SK-N-SH treated with all-trans-retinoic acid at 6 μM for 48 hours (cell line): ENCODE data around the gene SYPL1.

ENCODE experiments used
- ATAC-seq: fragments of 200-7000 bp; cut with Tn5 transposase; 3 replicates; pipeline ENCODE4 v1.9.1; 2020; ENCODE audit warnings: mild to moderate bottlenecking, moderate library complexity
- ARNTL ChIP-seq: fragments of 450-650 bp; formaldehyde crosslinking; IDR thresholded peaks from 2 replicates; pipeline ENCODE4 v1.5.0; 2020; ENCODE audit warnings: low read depth, mild to moderate bottlenecking, moderate library complexity, borderline replicate concordance
- BACH2 ChIP-seq: fragments of 250-450 bp; sonication (Bioruptor Pico); IDR thresholded peaks from 2 replicates; pipeline ENCODE4 v1.9.0; 2021; ENCODE audit warnings: mild to moderate bottlenecking, borderline replicate concordance
- CREB5 ChIP-seq: fragments of 250-450 bp; sonication (Bioruptor Pico); IDR thresholded peaks from 2 replicates; pipeline ENCODE4 v1.5.1; 2020; ENCODE audit warnings: low read depth, mild to moderate bottlenecking, moderate library complexity
- CSDC2 ChIP-seq: fragments of 250-450 bp; sonication (Bioruptor Pico); IDR thresholded peaks from 2 replicates; pipeline ENCODE4 v1.5.0; 2020; ENCODE audit warnings: mild to moderate bottlenecking, moderate library complexity
- CSRNP3 ChIP-seq: fragments of 250-450 bp; sonication (Bioruptor Pico); IDR thresholded peaks from 2 replicates; pipeline ENCODE4 v1.5.1; 2021; ENCODE audit warnings: mild to moderate bottlenecking, moderate library complexity
- ESRRG ChIP-seq: fragments of 250-450 bp; sonication (Bioruptor Pico); IDR thresholded peaks from 2 replicates; pipeline ENCODE4 v1.6.1; 2021; ENCODE audit warnings: mild to moderate bottlenecking
- GLIS3 ChIP-seq: fragments of 250-450 bp; sonication (Bioruptor Pico); IDR thresholded peaks from 2 replicates; pipeline ENCODE4 v1.5.0; 2020; ENCODE audit warnings: mild to moderate bottlenecking, moderate library complexity
- ISL1 ChIP-seq: fragments of 250-450 bp; sonication (Bioruptor Pico); IDR thresholded peaks from 2 replicates; pipeline ENCODE4 v2.1.2; 2022; ENCODE audit warnings: mild to moderate bottlenecking, moderate library complexity
- OSR1 ChIP-seq: fragments of 250-450 bp; sonication (Bioruptor Pico); IDR thresholded peaks from 2 replicates; pipeline ENCODE4 v1.8.0; 2022; ENCODE audit warnings: moderate library complexity, mild to moderate bottlenecking, inconsistent platforms
- PATZ1 ChIP-seq: fragments of 250-450 bp; sonication (Bioruptor Pico); IDR thresholded peaks from 2 replicates; pipeline ENCODE4 v1.8.0; 2020; ENCODE audit warnings: mild to moderate bottlenecking, moderate library complexity, borderline replicate concordance
- PPARA ChIP-seq: fragments of 250-450 bp; sonication (Bioruptor Pico); IDR thresholded peaks from 2 replicates; pipeline ENCODE4 v1.5.0; 2020; ENCODE audit warnings: mild to moderate bottlenecking, borderline replicate concordance
- SNAI2 ChIP-seq: fragments of 250-450 bp; sonication (Bioruptor Pico); IDR thresholded peaks from 2 replicates; pipeline ENCODE4 v1.5.0; 2020; ENCODE audit warnings: mild to moderate bottlenecking, moderate library complexity
- TCF4 ChIP-seq: fragments of 250-450 bp; sonication (Bioruptor Pico); IDR thresholded peaks from 2 replicates; pipeline ENCODE4 v1.8.0; 2021; ENCODE audit warnings: mild to moderate bottlenecking, moderate library complexity, borderline replicate concordance
- TOX ChIP-seq: fragments of 250-450 bp; sonication (Bioruptor Pico); IDR thresholded peaks from 2 replicates; pipeline ENCODE4 v1.8.0; 2021; ENCODE audit warnings: mild to moderate bottlenecking, moderate library complexity, borderline replicate concordance
- TSHZ2 ChIP-seq: fragments of 250-450 bp; sonication (Bioruptor Pico); IDR thresholded peaks from 2 replicates; pipeline ENCODE4 v1.5.0; 2020; ENCODE audit warnings: mild to moderate bottlenecking, moderate library complexity
- ZC3H10 ChIP-seq: fragments of 250-450 bp; sonication (Bioruptor Pico); IDR thresholded peaks from 2 replicates; pipeline ENCODE4 v1.5.1; 2021; ENCODE audit warnings: mild to moderate bottlenecking, moderate library complexity
- ZFP30 ChIP-seq: fragments of 450-650 bp; formaldehyde crosslinking; IDR thresholded peaks from 2 replicates; pipeline ENCODE4 v1.5.0; 2022; ENCODE audit warnings: mild to moderate bottlenecking, moderate library complexity
- ZNF565 ChIP-seq: fragments of 450-650 bp; formaldehyde crosslinking; conservative IDR thresholded peaks from 2 replicates; pipeline ENCODE4 v1.5.0; 2020; ENCODE audit warnings: low read depth, mild to moderate bottlenecking, moderate library complexity
- ZNF70 ChIP-seq: fragments of 450-650 bp; formaldehyde crosslinking; IDR thresholded peaks from 2 replicates; pipeline ENCODE4 v1.5.0; 2020; ENCODE audit warnings: mild to moderate bottlenecking, moderate library complexity
- ZNF8 ChIP-seq: fragments of 450-650 bp; formaldehyde crosslinking; IDR thresholded peaks from 2 replicates; pipeline ENCODE4 v1.5.0; 2020; ENCODE audit warnings: mild to moderate bottlenecking, moderate library complexity

Gene SYPL1

GRCh38 chr7:106098889-106099288, 13.2 kb downstream of the SYPL1 start:
- ATAC-seq, result no peak
- TF ChIP-seq PPARA (CRISPR knock-in tag), result no peak
- no peak for TF ChIP-seq TSHZ2 (CRISPR knock-in tag)
- TF ChIP-seq BACH2 (CRISPR knock-in tag), result no peak
- no peak for TF ChIP-seq CSDC2 (CRISPR knock-in tag)
- no peak for TF ChIP-seq ESRRG
- no peak for TF ChIP-seq ZC3H10 (CRISPR knock-in tag)
- TF ChIP-seq ZNF70 (CRISPR knock-in tag), result no peak
- TF ChIP-seq ZNF565 (CRISPR knock-in tag), result no peak
- TF ChIP-seq GLIS3, result no peak
- TF ChIP-seq TCF4 (CRISPR knock-in tag), result no peak
- no peak for TF ChIP-seq ZNF8 (CRISPR knock-in tag)
- TF ChIP-seq OSR1 (CRISPR knock-in tag), result no peak

- ATAC-seq, result no peak
- TF ChIP-seq ZNF8 (CRISPR knock-in tag), result no peak
- TF ChIP-seq ISL1 (CRISPR knock-in tag), result peak; percentile 37
- TF ChIP-seq TSHZ2 (CRISPR knock-in tag), result no peak
- no peak for TF ChIP-seq CSRNP3
- TF ChIP-seq PPARA (CRISPR knock-in tag), result no peak
- no peak for TF ChIP-seq ZC3H10 (CRISPR knock-in tag)
Measured at GRCh38 chr7:106095634-106096033, 16.5 kb downstream of the SYPL1 start.

- TF ChIP-seq CREB5 (CRISPR knock-in tag), result no peak
- ATAC-seq, result no peak
Measured at GRCh38 chr7:106094780-106095179, 17.3 kb downstream of the SYPL1 start.

GRCh38 chr7:106092204-106092603, 19.9 kb downstream of the SYPL1 start:
- TF ChIP-seq ZNF8 (CRISPR knock-in tag), result no peak
- no peak for TF ChIP-seq ESRRG
- TF ChIP-seq CSRNP3, result no peak
- no peak for TF ChIP-seq TCF4 (CRISPR knock-in tag)
- TF ChIP-seq TOX, result no peak
- no peak for TF ChIP-seq ISL1 (CRISPR knock-in tag)
- no peak for TF ChIP-seq GLIS3
- TF ChIP-seq ZC3H10 (CRISPR knock-in tag), result no peak
- TF ChIP-seq SNAI2 (CRISPR knock-in tag), result no peak
- no peak for TF ChIP-seq ZNF70 (CRISPR knock-in tag)
- no peak for TF ChIP-seq ZFP30 (CRISPR knock-in tag)
- no peak for TF ChIP-seq PATZ1 (CRISPR knock-in tag)
- TF ChIP-seq ARNTL, result no peak
- TF ChIP-seq BACH2 (CRISPR knock-in tag), result no peak
- no peak for TF ChIP-seq PPARA (CRISPR knock-in tag)
- TF ChIP-seq, all 23 proteins: peak for 0
- ATAC-seq, result no peak
